Measurements from ENCODE around the gene HECTD1.

The HECTD1 gene

GRCh38 chr14:31060253-31060875 is 147.2 kb downstream of the HECTD1 start:
- H3K27me3 ChIP-seq (replicated peaks; ENCODE audit: insufficient read depth, low read length), result no peaks in the 10 kb centered on the region
- no peak for TF ChIP-seq EZH2 (optimal IDR thresholded peaks at IDR 0.05; ENCODE audit: low read depth, low read length)
- no peak for TF ChIP-seq EZH2phosphoT487 (IDR thresholded peaks at IDR 0.05; ENCODE audit: low read length)
- TF ChIP-seq CTCF (IDR thresholded peaks at IDR 0.05; ENCODE audit: low read length), result no peak
- no peaks in the 10 kb centered on the region for H3K9me2 ChIP-seq (replicated peaks; ENCODE audit: insufficient read depth, low read length)
- H3F3A ChIP-seq (ENCODE audit: insufficient read depth, low read length), result no peaks in the 10 kb centered on the region
- no peak overlapping the region for H3K4me2 ChIP-seq (ENCODE audit: low read depth, low read length)
- no peak overlapping the region for H3K27ac ChIP-seq (ENCODE audit: low read length)
- H3K4me3 ChIP-seq (ENCODE audit: low read length), result no peak overlapping the region
- no peak overlapping the region for H3K9ac ChIP-seq (ENCODE audit: low read length)
- DNase-seq, result no peak
- H3K9me3 ChIP-seq (replicated peaks; ENCODE audit: insufficient read depth, low read length), result no peaks in the 10 kb centered on the region
- no peaks in the 10 kb centered on the region for H3K4me1 ChIP-seq (ENCODE audit: low read length)
- no peak overlapping the region for H2AFZ ChIP-seq (ENCODE audit: low read length)
- no peaks in the 10 kb centered on the region for H4K20me1 ChIP-seq (ENCODE audit: insufficient read depth, low read length)
- no peaks in the 10 kb centered on the region for H3K79me2 ChIP-seq (ENCODE audit: low read length)
- no peaks in the 10 kb centered on the region for H3K36me3 ChIP-seq (replicated peaks; ENCODE audit: insufficient read depth, low read length)

- Histone ChIP-seq H3K9me3 (replicated peaks; ENCODE audit: insufficient read depth, low read length) (no peaks in the 10 kb centered on the region), H3K4me2 (ENCODE audit: low read depth, low read length) (no peak overlapping the region), H3K27me3 (replicated peaks; ENCODE audit: insufficient read depth, low read length) (no peaks in the 10 kb centered on the region), H3K4me3 (ENCODE audit: low read length) (no peak overlapping the region), H3F3A (ENCODE audit: insufficient read depth, low read length) (no peaks in the 10 kb centered on the region), H3K9me2 (replicated peaks; ENCODE audit: insufficient read depth, low read length) (no peaks in the 10 kb centered on the region), H4K20me1 (ENCODE audit: insufficient read depth, low read length) (no peaks in the 10 kb centered on the region), H3K27ac (ENCODE audit: low read length) (no peak overlapping the region), H3K4me1 (ENCODE audit: low read length) (no peaks in the 10 kb centered on the region), H3K9ac (ENCODE audit: low read length) (no peak overlapping the region), H3K79me2 (ENCODE audit: low read length) (no peaks in the 10 kb centered on the region), H2AFZ (ENCODE audit: low read length) (no peak overlapping the region), H3K36me3 (replicated peaks; ENCODE audit: insufficient read depth, low read length) (no peaks in the 10 kb centered on the region)
- no peak for DNase-seq
- TF ChIP-seq CTCF (IDR thresholded peaks at IDR 0.05; ENCODE audit: low read length) (no peak), EZH2phosphoT487 (IDR thresholded peaks at IDR 0.05; ENCODE audit: low read length) (no peak), EZH2 (optimal IDR thresholded peaks at IDR 0.05; ENCODE audit: low read depth, low read length) (no peak)
These were observed 148.3 kb downstream of the HECTD1 start for GRCh38 chr14:31059152-31059924.

GRCh38 chr14:31057701-31058364 is 149.8 kb downstream of the HECTD1 start:
- no peak overlapping the region for H3K9ac ChIP-seq (ENCODE audit: low read length)
- H3K36me3 ChIP-seq (replicated peaks; ENCODE audit: insufficient read depth, low read length), result no peaks in the 10 kb centered on the region
- no peaks in the 10 kb centered on the region for H3K79me2 ChIP-seq (ENCODE audit: low read length)
- TF ChIP-seq EZH2phosphoT487 (IDR thresholded peaks at IDR 0.05; ENCODE audit: low read length) (no peak), CTCF (IDR thresholded peaks at IDR 0.05; ENCODE audit: low read length) (no peak), EZH2 (optimal IDR thresholded peaks at IDR 0.05; ENCODE audit: low read depth, low read length) (no peak)
- H3K4me2 ChIP-seq (ENCODE audit: low read depth, low read length), result no peak overlapping the region
- no peak for DNase-seq
- no peaks in the 10 kb centered on the region for H3K9me2 ChIP-seq (replicated peaks; ENCODE audit: insufficient read depth, low read length)
- H3K9me3 ChIP-seq (replicated peaks; ENCODE audit: insufficient read depth, low read length), result no peaks in the 10 kb centered on the region
- H3K4me1 ChIP-seq (ENCODE audit: low read length), result no peaks in the 10 kb centered on the region
- no peak overlapping the region for H2AFZ ChIP-seq (ENCODE audit: low read length)
- no peak overlapping the region for H3K4me3 ChIP-seq (ENCODE audit: low read length)
- no peaks in the 10 kb centered on the region for H3F3A ChIP-seq (ENCODE audit: insufficient read depth, low read length)
- H3K27ac ChIP-seq (ENCODE audit: low read length), result no peak overlapping the region
- H4K20me1 ChIP-seq (ENCODE audit: insufficient read depth, low read length), result no peaks in the 10 kb centered on the region
- no peaks in the 10 kb centered on the region for H3K27me3 ChIP-seq (replicated peaks; ENCODE audit: insufficient read depth, low read length)

All from MM.1S (cell line).